SH-SY5Y (cell line): ENCODE results near the gene ZMIZ1.

Source experiments
- GATA2 ChIP-seq: IDR thresholded peaks from 2 replicates; pipeline ENCODE4 v1.6.1; 2011; ENCODE audit warnings: mild to moderate bottlenecking, low read depth, low read length
- GATA3 ChIP-seq: IDR thresholded peaks from 2 replicates; pipeline ENCODE4 v1.6.1; 2011; ENCODE audit warnings: low read depth, mild to moderate bottlenecking, low read length, moderate library complexity

GRCh38 chr10:79042639-79043411, 25.9 kb upstream of the ZMIZ1 start:
- TF ChIP-seq GATA3 = no peak
- TF ChIP-seq GATA2 = no peak
